Natural killer cell (primary cell): ENCODE data around the gene ATF6. TPM values are rescaled to one million over a fixed set of nuclear protein-coding genes. Genes with fewer than 3 reads are reported as not detected.

Experiments used
- ATAC-seq, 3 donors: fragments of 150-1000 bp in 2 of 3; fragments of 200-7000 bp in 1 of 3; cut with Tn5 transposase; 1 replicate in 1 of 3; 2 replicates in 2 of 3; pipeline ENCODE4 v1.10.0; 2021; ENCODE audit warnings: mild to moderate bottlenecking in 2 of 3, moderate library complexity in 2 of 3
- DNase-seq, 2 donors: peaks; one replicate each; pipeline versions ENCODE4 v3.0.0 to v3.0.0-alpha.2; 2013 to 2021; ENCODE audit warnings: mixed read lengths in 1 of 2
- H3K27ac ChIP-seq: one replicate; pipeline ENCODE4 v1.5.1; 2013; ENCODE audit warnings: mild to moderate bottlenecking, low read length
- H3K27me3 ChIP-seq: one replicate; pipeline ENCODE4 v1.6.1; 2013; ENCODE audit warnings: low read length; ENCODE audit not compliant: control insufficient read depth, insufficient read depth
- H3K36me3 ChIP-seq: one replicate; pipeline ENCODE4 v1.6.1; 2013; ENCODE audit warnings: low read length; ENCODE audit not compliant: control insufficient read depth, insufficient read depth
- H3K4me1 ChIP-seq: one replicate; pipeline ENCODE4 v1.6.1; 2013; ENCODE audit warnings: low read length; ENCODE audit not compliant: control insufficient read depth, insufficient read depth
- H3K4me3 ChIP-seq: one replicate; pipeline ENCODE4 v1.5.1; 2013; ENCODE audit warnings: low read length
- H3K9me3 ChIP-seq: one replicate; pipeline ENCODE4 v1.6.1; 2013; ENCODE audit warnings: low read length; ENCODE audit not compliant: control insufficient read depth, insufficient read depth
- H3K27ac Mint-ChIP-seq, 2 donors: one replicate each; pipeline ENCODE4 v1.8.0; 2022; ENCODE audit warnings: mild to moderate bottlenecking in 2 of 2, mixed read lengths in 2 of 2, moderate library complexity in 1 of 2
- H3K27me3 Mint-ChIP-seq, 2 donors: one replicate each; pipeline ENCODE4 v1.8.0; 2022; ENCODE audit warnings: low read depth in 2 of 2, mixed read lengths in 2 of 2
- H3K36me3 Mint-ChIP-seq: one replicate; pipeline ENCODE4 v1.8.0; 2022; ENCODE audit warnings: mixed read lengths
- H3K4me1 Mint-ChIP-seq, 2 donors: one replicate each; pipeline ENCODE4 v1.8.0; 2022; ENCODE audit warnings: mixed read lengths in 2 of 2
- H3K4me3 Mint-ChIP-seq: one replicate; pipeline ENCODE4 v1.8.0; 2022; ENCODE audit warnings: mild to moderate bottlenecking, moderate library complexity, mixed read lengths
- H3K9me3 Mint-ChIP-seq, 2 donors: one replicate each; pipeline ENCODE4 v1.8.0; 2022; ENCODE audit warnings: mixed read lengths in 2 of 2
- CTCF ChIP-seq: fragments of 200-600 bp; IDR thresholded peaks from one replicate; pipeline ENCODE4 v1.8.0; 2022; ENCODE audit warnings: antibody characterized with exemption
- WGBS: methylation state at CpG from one replicate; pipeline ENCODE4 v1.1.7; 2013; ENCODE audit warnings: missing lambda C conversion rate; ENCODE audit not compliant: insufficient coverage; 5-methylcytosine and 5-hydroxymethylcytosine counted together
- intact Hi-C: fragments of 100-400 bp; cut with micrococcal nuclease; formaldehyde crosslinking; loops from one replicate; pipeline ENCODE4 v1.14.2; 2022
- total RNA-seq, 4 donors: library from RNA; stranded (reverse); fragments of 120-200 nt in 1 of 4; gene quantifications; one replicate each; pipeline versions ENCODE4 v1.2.3 to v1.2.4, GENCODE V29; 2013 to 2022

ATF6 gene
- total RNA-seq, 3 donors from 2014 or later (not counting 1 experiment from before 2014, with no cell fraction given): 16.8 to 25.0 (median 21.8) TPM

GRCh38 chr1:161890574-161890973 lies 124.5 kb downstream of the ATF6 start:
- intact Hi-C loops: no loop called here
- Mint-ChIP-seq H3K4me3 (no peak overlapping the region), H3K27ac (no peak overlapping the region), H3K27me3 (no peaks in the 10 kb centered on the region), H3K4me1 (peaks cover 5 to 14% of the 10 kb centered on the region in 2 donors), H3K9me3 (no peaks in the 10 kb centered on the region), H3K36me3 (peaks cover 12% of the 10 kb centered on the region)
- no peaks in the 10 kb centered on the region for H3K27me3 ChIP-seq
- ATAC-seq (no peak), DNase-seq (no peak)
- no peaks in the 10 kb centered on the region for H3K9me3 ChIP-seq
- H3K4me3 ChIP-seq: no peak overlapping the region
- TF ChIP-seq CTCF: no peak
- H3K36me3 ChIP-seq: peaks cover 17% of the 10 kb centered on the region
- WGBS: 92% methylated on average over 22 of the region's 22 CpGs
- no peak overlapping the region for H3K27ac ChIP-seq
- no peaks in the 10 kb centered on the region for H3K4me1 ChIP-seq

- no peaks in the 10 kb centered on the region for H3K36me3 Mint-ChIP-seq
- no peaks in the 10 kb centered on the region for H3K4me1 Mint-ChIP-seq
- no peaks in the 10 kb centered on the region for H3K4me1 ChIP-seq
- TF ChIP-seq CTCF: no peak
- no peak overlapping the region for H3K27ac ChIP-seq
- H3K27ac Mint-ChIP-seq: no peak overlapping the region
- ATAC-seq (no peak), DNase-seq (no peak)
- H3K9me3 Mint-ChIP-seq: no peaks in the 10 kb centered on the region
- H3K4me3 ChIP-seq: no peak overlapping the region
- intact Hi-C loops: no loop called here
- no peaks in the 10 kb centered on the region for H3K36me3 ChIP-seq
- no peaks in the 10 kb centered on the region for H3K9me3 ChIP-seq
- H3K27me3 ChIP-seq: no peaks in the 10 kb centered on the region
- no peak overlapping the region for H3K4me3 Mint-ChIP-seq
- no peaks in the 10 kb centered on the region for H3K27me3 Mint-ChIP-seq
- WGBS: no CpG with 5 or more reads among the region's 2 CpGs
Measured at GRCh38 chr1:161899091-161899490, 133.0 kb downstream of the ATF6 start.

GRCh38 chr1:161900160-161900559 lies 134.0 kb downstream of the ATF6 start:
- ATAC-seq (no peak), DNase-seq (no peak)
- Histone ChIP-seq H3K27ac (no peak overlapping the region), H3K36me3 (no peaks in the 10 kb centered on the region), H3K4me3 (no peak overlapping the region), H3K4me1 (no peaks in the 10 kb centered on the region), H3K9me3 (no peaks in the 10 kb centered on the region), H3K27me3 (no peaks in the 10 kb centered on the region)
- no peak for TF ChIP-seq CTCF
- no peak overlapping the region for H3K27ac Mint-ChIP-seq
- H3K4me3 Mint-ChIP-seq: no peak overlapping the region
- intact Hi-C loops: no loop called here
- H3K9me3 Mint-ChIP-seq: no peaks in the 10 kb centered on the region
- no peaks in the 10 kb centered on the region for H3K36me3 Mint-ChIP-seq
- WGBS: 100% methylated on average over 1 of the region's 5 CpGs
- no peaks in the 10 kb centered on the region for H3K27me3 Mint-ChIP-seq
- H3K4me1 Mint-ChIP-seq: no peaks in the 10 kb centered on the region

- H3K4me3 ChIP-seq: no peak overlapping the region
- H3K4me1 ChIP-seq: no peaks in the 10 kb centered on the region
- H3K9me3 Mint-ChIP-seq: no peaks in the 10 kb centered on the region
- intact Hi-C loops: no loop called here
- no peaks in the 10 kb centered on the region for H3K36me3 Mint-ChIP-seq
- 95% methylated on average over 2 of the region's 2 CpGs for WGBS
- no peaks in the 10 kb centered on the region for H3K36me3 ChIP-seq
- H3K9me3 ChIP-seq: no peaks in the 10 kb centered on the region
- no peak overlapping the region for H3K4me3 Mint-ChIP-seq
- H3K27ac Mint-ChIP-seq: no peak overlapping the region
- DNase-seq (no peak), ATAC-seq (no peak)
- no peaks in the 10 kb centered on the region for H3K27me3 ChIP-seq
- no peak overlapping the region for H3K27ac ChIP-seq
- no peaks in the 10 kb centered on the region for H3K4me1 Mint-ChIP-seq
- H3K27me3 Mint-ChIP-seq: no peaks in the 10 kb centered on the region
- TF ChIP-seq CTCF: no peak
Measured at GRCh38 chr1:161902182-161902581, 136.1 kb downstream of the ATF6 start.
